IPS-NIHi7 (cell line): ENCODE data around the gene SOX8.
"Not testable (repeated sequence)": the region's sequence is repeated elsewhere in the genome, so short reads cannot be mapped to it uniquely, and the experiment has no call there.

ENCODE experiments used
- DNase-seq: peaks from one replicate; pipeline ENCODE4 v3.0.0; 2012; ENCODE audit warnings: mixed read lengths; ENCODE audit errors: extremely low spot score

SOX8 gene

DNA sequence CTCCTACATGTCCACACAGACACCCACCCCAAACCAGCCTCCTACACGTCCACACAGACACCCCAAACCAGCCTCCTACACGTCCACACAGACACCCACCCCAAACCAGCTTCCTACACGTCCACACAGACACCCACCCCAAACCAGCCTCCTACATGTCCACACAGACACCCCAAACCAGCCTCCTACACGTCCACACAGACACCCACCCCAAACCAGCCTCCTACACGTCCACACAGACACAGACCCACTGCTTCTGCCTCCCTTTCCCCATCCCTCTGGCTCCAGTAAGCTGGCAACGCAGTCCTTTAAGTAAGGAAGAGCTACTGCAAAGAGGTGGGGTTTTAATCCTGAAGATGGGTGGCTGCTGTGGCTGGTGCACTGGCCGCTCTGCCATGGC, 27.8 kb upstream of the SOX8 start:
- not testable (repeated sequence) for DNase-seq

- DNase-seq: not testable (repeated sequence)
Observed at GRCh38 chr16:955766-956165, 25.8 kb upstream of the SOX8 start.

GRCh38 chr16:959232-960040, 22.1 kb upstream of the SOX8 start:
- no peak for DNase-seq

DNA sequence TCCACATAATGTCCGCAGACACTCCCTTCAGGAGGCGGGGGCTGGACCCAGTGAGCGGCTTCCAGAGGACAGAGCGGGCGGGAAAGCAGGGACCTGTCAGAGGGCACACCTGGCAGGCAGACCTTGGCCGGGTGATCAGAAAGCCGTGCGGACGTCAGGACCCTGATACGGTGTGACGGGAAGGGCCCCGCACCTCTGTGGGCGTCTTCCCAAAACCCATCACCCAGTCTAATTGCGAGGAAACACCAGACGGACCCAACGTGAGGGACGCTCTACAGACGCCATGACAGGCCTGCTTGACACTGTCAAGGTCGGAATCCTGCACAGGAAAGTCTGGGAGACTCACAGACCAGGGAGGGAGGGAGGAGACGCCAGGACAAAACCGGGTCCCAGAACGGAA, 19.2 kb upstream of the SOX8 start:
- no peak for DNase-seq

DNA sequence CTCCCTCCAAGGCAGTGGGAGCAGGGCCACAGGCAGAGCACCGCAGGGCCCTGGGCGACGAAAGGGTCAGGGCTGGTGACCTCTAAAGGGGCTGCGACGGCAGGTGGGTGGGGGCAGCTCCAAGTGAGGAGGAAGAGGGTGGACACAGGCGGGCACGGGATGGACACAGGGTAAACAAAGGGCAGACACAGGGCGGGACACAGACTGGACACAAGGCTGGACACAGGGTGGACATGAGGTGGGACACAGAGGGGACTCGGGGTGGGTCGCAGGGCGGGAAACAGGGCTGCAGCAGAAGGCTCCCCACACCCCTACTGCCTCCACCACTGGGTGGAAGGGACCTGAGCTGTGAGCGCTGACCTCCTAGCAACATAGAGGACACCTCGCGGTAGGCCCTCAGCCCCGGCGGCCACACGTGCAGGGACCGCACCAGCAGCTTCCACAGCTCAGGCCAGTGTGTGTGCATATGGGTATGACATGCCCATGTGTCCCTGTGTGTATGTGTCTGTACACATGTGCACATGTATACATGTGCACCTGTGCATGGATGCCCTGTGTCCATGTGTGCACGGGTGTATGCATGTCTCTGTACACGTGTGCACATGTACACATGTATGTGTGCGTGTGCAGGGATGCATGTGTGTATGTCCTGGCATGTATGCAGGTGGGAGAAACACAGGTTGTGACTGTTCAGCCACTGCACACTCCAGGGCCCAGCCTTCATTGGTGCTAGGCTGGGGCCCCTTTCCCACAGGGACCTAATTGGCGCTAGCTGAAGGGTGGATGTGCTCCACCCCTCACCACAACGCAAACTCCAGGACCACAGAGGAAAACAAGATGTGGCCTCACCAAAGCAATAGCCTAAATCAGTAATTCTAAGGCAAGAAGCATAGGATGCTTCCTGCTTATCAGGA, 18.4 kb upstream of the SOX8 start:
- DNase-seq: no peak

DNA sequence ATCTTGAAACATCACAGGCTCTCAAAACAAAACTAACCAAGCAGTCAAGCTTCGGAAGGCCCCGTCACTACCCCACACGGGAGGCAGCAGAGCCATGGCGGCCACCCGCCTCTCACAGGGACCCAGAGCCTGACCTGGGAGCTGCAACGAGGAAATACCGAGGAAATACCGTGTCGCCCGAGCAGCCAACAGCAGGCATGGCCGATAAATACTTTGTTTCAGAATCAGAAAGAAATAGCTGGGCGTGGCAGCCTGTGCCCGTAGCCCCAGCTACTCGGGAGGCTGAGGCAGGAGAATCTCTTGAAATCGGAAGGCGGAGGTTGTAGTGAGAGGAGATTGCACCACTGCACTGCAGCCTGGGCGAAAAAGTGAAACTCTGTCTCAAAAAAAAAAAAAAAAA, 17.7 kb upstream of the SOX8 start:
- DNase-seq: no peak

DNA sequence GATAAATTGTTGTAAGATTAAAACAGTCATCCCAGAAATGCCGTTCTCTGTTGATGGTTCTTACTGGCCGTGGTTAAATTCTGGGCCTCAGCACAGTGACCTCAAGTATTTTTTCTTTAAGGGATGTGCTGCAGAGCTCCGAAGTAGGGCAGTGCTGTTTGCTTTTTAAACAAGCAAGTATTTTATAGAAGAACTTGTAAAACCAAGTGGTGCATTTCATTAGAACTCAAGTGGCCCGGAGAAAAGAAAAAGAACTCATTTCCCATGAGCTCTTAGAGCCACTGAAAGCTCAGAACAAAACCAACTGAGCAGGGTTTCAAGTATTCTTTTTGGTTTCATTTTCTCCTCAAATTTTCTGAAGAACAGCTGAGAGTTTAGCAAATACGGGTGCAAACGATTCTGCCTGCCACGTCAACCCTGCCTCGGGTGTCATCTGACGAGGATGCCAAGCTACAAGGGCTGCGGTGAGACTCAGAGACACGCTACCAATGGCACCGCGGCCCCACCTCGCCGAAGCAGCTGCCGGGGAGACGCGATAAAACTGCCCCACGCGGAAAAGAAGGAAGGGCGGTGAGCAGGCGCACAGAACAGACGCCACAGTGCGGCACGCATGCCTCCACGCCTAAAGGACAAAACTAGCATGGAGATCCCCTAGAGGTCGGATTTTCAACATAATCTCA, 17.1 kb upstream of the SOX8 start:
- no peak for DNase-seq

DNA sequence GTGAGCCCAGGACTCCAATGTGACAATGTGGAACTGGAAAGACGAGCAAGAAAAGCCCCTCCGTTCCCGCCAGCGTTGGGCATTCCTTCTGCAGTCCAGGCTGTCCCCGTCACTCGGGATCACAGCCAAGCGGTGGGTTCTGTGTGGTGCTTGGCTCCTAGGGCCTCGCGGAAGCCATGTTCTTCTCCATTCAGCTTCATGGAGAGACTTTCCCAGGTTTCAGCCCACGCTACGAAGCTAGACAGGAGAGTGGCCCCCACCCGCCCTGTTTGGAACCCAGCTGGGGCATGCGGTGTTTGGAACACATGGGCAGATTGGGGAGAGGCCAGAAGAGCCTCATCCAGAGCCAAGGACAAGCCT, 16.6 kb upstream of the SOX8 start:
- no peak for DNase-seq

GRCh38 chr16:965487-965886, 16.1 kb upstream of the SOX8 start:
- DNase-seq: no peak

DNA sequence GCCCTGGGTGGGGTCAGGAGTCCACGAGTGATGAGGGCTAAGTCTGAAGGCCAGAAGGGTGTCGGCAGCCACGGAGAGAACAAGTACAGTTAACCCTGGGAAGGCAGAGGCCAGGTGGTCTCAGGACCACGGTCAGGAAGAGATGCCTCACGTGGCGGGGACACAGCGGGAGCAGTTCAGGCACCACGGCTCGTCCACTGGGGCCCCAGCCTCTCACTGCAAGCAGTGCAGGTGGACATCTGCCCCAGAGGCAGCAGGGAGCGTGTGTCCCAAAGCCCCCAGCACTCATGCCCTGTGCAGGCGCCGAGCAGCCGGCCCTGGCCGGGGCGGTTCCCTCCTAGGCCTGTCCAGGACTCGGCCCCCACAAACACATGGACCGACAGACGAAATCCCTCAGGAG, 15.5 kb upstream of the SOX8 start:
- DNase-seq: no peak

GRCh38 chr16:966505-966904, 15.1 kb upstream of the SOX8 start:
- no peak for DNase-seq

GRCh38 chr16:967077-967541, 14.5 kb upstream of the SOX8 start:
- DNase-seq: no peak

DNA sequence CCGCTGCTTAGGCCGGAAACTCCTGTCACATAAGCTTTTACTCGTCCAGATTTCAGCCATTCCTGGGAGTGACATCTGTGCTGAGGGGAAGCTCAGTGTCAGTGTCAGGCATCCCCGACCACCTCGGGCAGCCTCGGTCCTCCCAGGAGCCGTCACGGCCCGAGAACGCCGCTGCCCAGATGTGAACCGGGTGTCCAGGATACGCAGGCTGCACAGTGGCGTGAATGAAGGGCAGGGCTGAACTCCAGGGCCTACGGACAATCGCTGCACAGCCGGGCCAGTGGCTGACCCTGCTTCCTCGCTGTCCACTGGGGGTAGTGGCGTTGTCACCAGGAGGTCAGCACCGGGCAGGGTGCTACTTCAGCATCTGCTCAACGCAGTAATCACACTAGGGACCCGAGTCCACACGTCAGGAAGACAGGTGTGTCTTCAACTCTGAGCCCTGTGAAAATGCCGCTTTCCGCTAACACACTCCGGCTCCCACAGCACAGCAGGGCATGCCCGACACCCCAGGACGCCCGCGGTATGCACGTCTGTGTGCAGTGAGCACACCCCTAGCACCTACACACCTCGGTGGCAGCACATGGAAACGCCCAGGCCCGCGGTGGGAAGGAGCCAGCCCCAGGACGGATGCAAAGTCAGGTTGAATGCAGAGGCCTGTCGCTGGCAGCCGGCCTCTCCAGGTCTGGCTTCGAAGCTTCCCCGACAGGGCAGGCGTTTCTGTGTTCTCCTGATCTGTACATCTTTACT, 13.8 kb upstream of the SOX8 start:
- DNase-seq: no peak

- DNase-seq: peak; percentile 32
Observed at GRCh38 chr16:968620-969019, 12.9 kb upstream of the SOX8 start.

DNA sequence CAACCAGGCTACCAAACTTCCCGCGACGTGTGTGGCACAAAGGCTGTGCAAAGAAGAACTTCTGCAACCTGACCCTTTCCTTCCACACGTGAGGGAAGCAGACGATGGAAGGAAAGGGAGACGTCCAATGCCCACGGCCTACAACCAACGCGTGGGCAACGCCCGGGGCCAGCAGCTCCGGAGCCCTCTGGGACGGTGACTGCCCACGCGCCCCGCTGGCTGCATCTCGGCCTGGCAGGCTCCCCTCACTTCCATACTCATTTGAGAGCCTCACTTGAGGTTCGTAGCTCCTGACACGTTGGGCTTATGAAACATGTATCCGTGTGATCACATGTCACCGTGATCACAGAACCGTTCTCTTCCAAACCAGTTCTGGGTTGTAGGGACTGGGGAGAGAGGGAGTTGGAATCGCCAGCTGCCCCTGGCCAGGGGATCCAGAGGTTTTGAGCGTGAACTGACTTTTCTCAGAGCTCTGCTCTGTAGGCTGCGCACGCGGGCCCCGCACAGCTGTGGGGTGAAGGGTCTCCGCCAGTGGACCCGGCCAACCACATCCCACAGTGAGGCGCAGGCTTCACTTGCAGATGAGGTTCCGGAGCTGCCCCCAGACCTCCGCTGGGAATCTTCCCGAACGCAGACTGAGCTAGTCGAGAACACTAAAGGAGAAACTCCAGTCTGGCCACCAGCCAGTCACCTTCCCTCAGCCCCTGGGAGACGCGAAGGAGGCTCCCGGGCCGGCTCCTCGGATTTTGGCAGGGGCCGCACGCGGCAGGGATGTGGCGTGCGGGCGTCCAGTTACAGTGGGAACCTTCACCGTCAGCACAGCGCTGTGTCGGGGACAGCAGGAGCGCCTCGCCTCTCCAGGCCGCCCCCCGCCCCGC, 11.8 kb upstream of the SOX8 start:
- DNase-seq: peak; percentile 40

GRCh38 chr16:970386-970765, 11.2 kb upstream of the SOX8 start:
- DNase-seq: peak; percentile 57

DNA sequence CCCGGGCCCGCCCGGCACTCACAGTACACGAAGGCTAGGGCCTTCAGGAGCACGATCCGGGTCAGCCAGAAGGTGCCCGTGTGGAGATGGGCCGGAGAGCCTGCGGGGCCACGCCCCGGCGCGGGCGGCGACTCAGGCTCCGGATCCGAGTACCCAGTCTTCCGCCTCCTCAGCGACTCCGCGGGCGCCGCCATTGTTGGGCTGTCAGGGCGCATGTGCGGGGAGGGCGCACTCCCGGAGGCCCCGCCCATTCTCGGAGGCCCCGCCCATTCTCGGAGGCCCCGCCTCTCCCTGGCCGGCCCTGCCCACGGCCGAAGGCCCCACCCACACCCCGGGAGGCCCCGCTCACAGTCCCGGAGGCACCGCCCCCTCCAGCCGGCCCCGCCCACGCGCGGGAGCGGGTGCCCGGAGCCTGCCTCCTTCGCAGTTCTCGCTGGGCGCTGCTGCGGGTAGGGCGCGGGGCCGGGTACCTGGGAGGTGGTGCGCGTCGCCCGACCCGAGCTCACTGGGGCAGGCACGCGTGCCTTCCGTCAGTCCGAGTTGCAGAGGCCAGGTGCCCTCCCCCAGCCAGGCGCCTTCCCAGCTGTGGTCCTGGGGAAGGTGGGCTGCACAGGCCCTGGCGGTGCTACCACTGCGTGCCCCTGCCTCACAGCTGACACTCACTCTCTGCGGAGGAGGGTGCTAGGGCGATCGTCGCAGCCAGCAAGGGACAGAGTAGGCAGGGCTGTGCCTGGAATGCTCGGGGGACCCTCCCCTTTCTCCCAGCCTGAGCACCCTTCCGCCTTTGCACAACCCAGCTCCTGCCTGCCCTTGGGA, 10.6 kb upstream of the SOX8 start, which contains the start of gene LMF1:
Gene LMF1 (minus strand): TSS at position 219 of the 816 bp plus-strand sequence. CDS start 4 bp downstream, at position 215.
- DNase-seq: peak; percentile 99

GRCh38 chr16:971582-971905, 10.0 kb upstream of the SOX8 start:
- DNase-seq: no peak

DNA sequence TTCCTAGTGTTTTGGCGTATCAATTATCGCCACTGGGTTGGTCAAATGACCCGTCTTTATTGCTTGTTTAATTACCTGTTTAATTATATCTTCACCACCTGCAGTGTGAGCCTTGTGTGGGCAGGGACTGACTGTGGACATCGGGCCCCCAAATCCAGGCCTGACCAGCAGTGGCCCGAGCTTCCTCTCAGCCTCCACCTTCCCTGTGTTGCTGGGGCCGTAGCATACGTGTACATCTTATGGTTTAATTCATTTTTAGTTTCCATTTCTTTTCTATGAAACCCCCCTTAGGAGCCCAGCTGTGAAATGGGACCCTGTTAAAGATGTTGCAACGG, 9.6 kb upstream of the SOX8 start:
- DNase-seq: no peak
